Measurements from ENCODE around the gene ACTR2.

DNA sequence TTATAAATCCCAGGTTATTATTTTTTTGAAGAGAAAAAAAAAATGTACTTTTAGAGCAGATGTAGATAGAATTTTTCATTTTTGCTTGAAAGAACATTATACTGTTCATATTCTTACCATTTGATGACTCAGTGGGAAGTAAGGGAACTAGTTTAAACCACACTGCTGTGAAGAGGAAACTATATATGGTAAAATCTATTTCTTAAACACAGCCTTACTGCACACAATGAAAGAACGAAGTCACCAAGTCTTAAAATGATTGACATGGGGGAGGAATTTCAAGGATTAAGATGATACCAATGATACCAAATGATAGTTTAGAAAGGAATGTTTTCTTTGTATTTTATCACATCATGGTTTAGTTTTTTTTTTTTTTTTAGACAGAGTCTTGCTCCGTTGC, 5.0 kb downstream of the ACTR2 start:
- TF ChIP-seq, protein P1, sequence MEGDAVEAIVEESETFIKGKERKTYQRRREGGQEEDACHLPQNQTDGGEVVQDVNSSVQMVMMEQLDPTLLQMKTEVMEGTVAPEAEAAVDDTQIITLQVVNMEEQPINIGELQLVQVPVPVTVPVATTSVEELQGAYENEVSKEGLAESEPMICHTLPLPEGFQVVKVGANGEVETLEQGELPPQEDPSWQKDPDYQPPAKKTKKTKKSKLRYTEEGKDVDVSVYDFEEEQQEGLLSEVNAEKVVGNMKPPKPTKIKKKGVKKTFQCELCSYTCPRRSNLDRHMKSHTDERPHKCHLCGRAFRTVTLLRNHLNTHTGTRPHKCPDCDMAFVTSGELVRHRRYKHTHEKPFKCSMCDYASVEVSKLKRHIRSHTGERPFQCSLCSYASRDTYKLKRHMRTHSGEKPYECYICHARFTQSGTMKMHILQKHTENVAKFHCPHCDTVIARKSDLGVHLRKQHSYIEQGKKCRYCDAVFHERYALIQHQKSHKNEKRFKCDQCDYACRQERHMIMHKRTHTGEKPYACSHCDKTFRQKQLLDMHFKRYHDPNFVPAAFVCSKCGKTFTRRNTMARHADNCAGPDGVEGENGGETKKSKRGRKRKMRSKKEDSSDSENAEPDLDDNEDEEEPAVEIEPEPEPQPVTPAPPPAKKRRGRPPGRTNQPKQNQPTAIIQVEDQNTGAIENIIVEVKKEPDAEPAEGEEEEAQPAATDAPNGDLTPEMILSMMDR (IDR thresholded peaks at IDR 0.05; ENCODE audit: low read depth, low read length) = no peak
- no peak for TF ChIP-seq EZH2phosphoT487 (IDR thresholded peaks at IDR 0.05; ENCODE audit: low read depth)

Measured in OCI-LY3 (cell line).